IPS-20b (cell line): ENCODE results near the gene SLC10A7.

Experiments used
- H3K27ac ChIP-seq: one replicate; pipeline ENCODE4 v1.5.1; 2013; ENCODE audit warnings: low read length
- H3K27me3 ChIP-seq: 2 replicates; pipeline ENCODE4 v1.6.1; 2013; ENCODE audit warnings: mild to moderate bottlenecking, low read length, inconsistent platforms; ENCODE audit not compliant: insufficient read depth
- H3K36me3 ChIP-seq: 2 replicates; pipeline ENCODE4 v1.6.1; 2013; ENCODE audit warnings: low read depth, mild to moderate bottlenecking, inconsistent platforms, low read length, moderate library complexity; ENCODE audit not compliant: insufficient read depth
- H3K4me1 ChIP-seq: 2 replicates; pipeline ENCODE4 v1.6.1; 2013; ENCODE audit warnings: mild to moderate bottlenecking, control low read depth, inconsistent platforms, low read length, moderate library complexity; ENCODE audit not compliant: insufficient read depth
- H3K4me3 ChIP-seq: 2 replicates; pipeline ENCODE4 v1.5.1; 2013; ENCODE audit warnings: mild to moderate bottlenecking, low read length, inconsistent platforms
- H3K9ac ChIP-seq: 2 replicates; pipeline ENCODE4 v1.6.1; 2013; ENCODE audit warnings: low read depth, mild to moderate bottlenecking, inconsistent platforms, low read length, moderate library complexity
- H3K9me3 ChIP-seq: 2 replicates; pipeline ENCODE4 v1.6.1; 2013; ENCODE audit warnings: mild to moderate bottlenecking, low read depth, low read length, inconsistent platforms; ENCODE audit not compliant: insufficient read depth

SLC10A7 gene

GRCh38 chr4:146490106-146490505 lies 31.6 kb downstream of the SLC10A7 start:
- H3K36me3 ChIP-seq: no peaks in the 10 kb centered on the region
- no peaks in the 10 kb centered on the region for H3K4me1 ChIP-seq
- H3K27me3 ChIP-seq: no peaks in the 10 kb centered on the region
- H3K9me3 ChIP-seq: no peaks in the 10 kb centered on the region
- H3K27ac ChIP-seq: no peak overlapping the region
- no peak overlapping the region for H3K4me3 ChIP-seq
- no peak overlapping the region for H3K9ac ChIP-seq

- H3K27ac ChIP-seq: no peak overlapping the region
- H3K9me3 ChIP-seq: no peaks in the 10 kb centered on the region
- no peaks in the 10 kb centered on the region for H3K27me3 ChIP-seq
- no peaks in the 10 kb centered on the region for H3K4me1 ChIP-seq
- no peaks in the 10 kb centered on the region for H3K36me3 ChIP-seq
- no peak overlapping the region for H3K4me3 ChIP-seq
- H3K9ac ChIP-seq: no peak overlapping the region
Observed at GRCh38 chr4:146488495-146489174, 33.1 kb downstream of the SLC10A7 start.

GRCh38 chr4:146486565-146486964 lies 35.2 kb downstream of the SLC10A7 start:
- H3K36me3 ChIP-seq: no peaks in the 10 kb centered on the region
- H3K27ac ChIP-seq: no peak overlapping the region
- H3K27me3 ChIP-seq: no peaks in the 10 kb centered on the region
- H3K4me3 ChIP-seq: no peak overlapping the region
- H3K9me3 ChIP-seq: 0 out of 2 replicates have a peak, but pooled peaks cover 3% of the 10 kb centered on the region
- H3K4me1 ChIP-seq: no peaks in the 10 kb centered on the region
- no peak overlapping the region for H3K9ac ChIP-seq

GRCh38 chr4:146485968-146486367 lies 35.8 kb downstream of the SLC10A7 start:
- 0 out of 2 replicates have a peak, but pooled peaks cover 3% of the 10 kb centered on the region for H3K9me3 ChIP-seq
- H3K27me3 ChIP-seq: no peaks in the 10 kb centered on the region
- H3K4me3 ChIP-seq: no peak overlapping the region
- no peaks in the 10 kb centered on the region for H3K36me3 ChIP-seq
- H3K4me1 ChIP-seq: no peaks in the 10 kb centered on the region
- no peak overlapping the region for H3K27ac ChIP-seq
- no peak overlapping the region for H3K9ac ChIP-seq

DNA sequence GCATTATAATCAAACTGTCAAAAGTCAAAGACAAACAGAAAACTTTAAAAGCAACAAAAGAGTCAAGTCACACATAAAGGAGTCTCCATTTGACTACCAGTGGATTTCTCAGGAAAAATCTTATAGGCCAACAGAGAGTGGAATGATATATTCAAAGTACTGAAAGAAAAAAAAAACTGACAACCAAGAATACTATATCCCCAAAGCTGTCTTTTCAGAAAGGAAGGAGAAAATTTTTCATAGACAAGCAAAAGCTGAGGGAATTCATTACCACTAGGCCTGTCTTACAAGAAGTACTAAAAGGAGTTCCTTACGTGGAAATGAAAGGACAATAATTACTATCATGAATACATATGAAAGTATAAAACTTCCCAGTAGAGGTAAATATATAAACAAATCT lies 39.0 kb downstream of the SLC10A7 start:
- H3K4me3 ChIP-seq: no peak overlapping the region
- H3K27ac ChIP-seq: no peak overlapping the region
- H3K9ac ChIP-seq: no peak overlapping the region
- 0 out of 2 replicates have a peak, but pooled peaks cover 3% of the 10 kb centered on the region for H3K9me3 ChIP-seq
- no peaks in the 10 kb centered on the region for H3K36me3 ChIP-seq
- no peaks in the 10 kb centered on the region for H3K4me1 ChIP-seq
- H3K27me3 ChIP-seq: no peaks in the 10 kb centered on the region

- H3K27me3 ChIP-seq: no peaks in the 10 kb centered on the region
- no peak overlapping the region for H3K9ac ChIP-seq
- H3K4me1 ChIP-seq: no peaks in the 10 kb centered on the region
- H3K27ac ChIP-seq: no peak overlapping the region
- no peaks in the 10 kb centered on the region for H3K36me3 ChIP-seq
- H3K9me3 ChIP-seq: 0 out of 2 replicates have a peak, but pooled peaks cover 3% of the 10 kb centered on the region
- H3K4me3 ChIP-seq: no peak overlapping the region
Observed at GRCh38 chr4:146481246-146481645, 40.5 kb downstream of the SLC10A7 start.

GRCh38 chr4:146478009-146478408 lies 43.7 kb downstream of the SLC10A7 start:
- no peaks in the 10 kb centered on the region for H3K36me3 ChIP-seq
- H3K27me3 ChIP-seq: no peaks in the 10 kb centered on the region
- H3K4me3 ChIP-seq: no peak overlapping the region
- H3K9me3 ChIP-seq: 0 out of 2 replicates have a peak, but pooled peaks cover 3% of the 10 kb centered on the region
- no peak overlapping the region for H3K27ac ChIP-seq
- peaks cover under 1% of the 10 kb centered on the region; the same call in 1 of the 2 replicates for H3K4me1 ChIP-seq
- H3K9ac ChIP-seq: no peak overlapping the region

DNA sequence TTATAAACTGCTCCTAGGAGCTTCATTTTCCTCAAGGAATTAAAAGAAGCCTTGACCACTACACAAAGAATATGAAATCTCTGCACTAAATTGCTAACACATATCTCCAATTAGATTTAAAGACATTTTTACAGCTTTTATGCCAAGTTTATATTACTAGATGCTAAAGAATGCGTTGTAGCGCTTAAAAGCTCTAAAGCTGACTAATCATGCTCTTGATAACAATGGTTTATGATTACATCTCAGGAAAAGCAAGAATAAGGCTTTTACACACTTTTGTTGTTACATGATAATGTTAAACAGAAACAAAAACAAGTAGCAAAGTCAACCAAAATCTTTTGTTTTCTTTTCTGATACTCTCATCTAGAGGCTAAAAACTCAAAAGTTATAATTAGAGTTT lies 44.7 kb downstream of the SLC10A7 start:
- Histone ChIP-seq H3K9me3 (no peaks in the 10 kb centered on the region), H3K9ac (no peak overlapping the region), H3K27ac (no peak overlapping the region), H3K4me3 (no peak overlapping the region), H3K27me3 (no peaks in the 10 kb centered on the region), H3K4me1 (peaks cover 8% of the 10 kb centered on the region; the same call in 1 of the 2 replicates), H3K36me3 (no peaks in the 10 kb centered on the region)

GRCh38 chr4:146472404-146472803 lies 49.3 kb downstream of the SLC10A7 start:
- peak overlapping the region; percentile 37; the same call in 1 of the 2 replicates for H3K4me3 ChIP-seq
- H3K27ac ChIP-seq: no peak overlapping the region
- H3K4me1 ChIP-seq: peaks cover 12% of the 10 kb centered on the region; the same call in 1 of the 2 replicates
- no peaks in the 10 kb centered on the region for H3K36me3 ChIP-seq
- no peaks in the 10 kb centered on the region for H3K27me3 ChIP-seq
- H3K9ac ChIP-seq: no peak overlapping the region
- no peaks in the 10 kb centered on the region for H3K9me3 ChIP-seq

- Histone ChIP-seq H3K4me3 (no peak overlapping the region), H3K4me1 (peaks cover 12% of the 10 kb centered on the region; the same call in 1 of the 2 replicates), H3K27ac (no peak overlapping the region), H3K9me3 (no peaks in the 10 kb centered on the region), H3K36me3 (no peaks in the 10 kb centered on the region), H3K27me3 (no peaks in the 10 kb centered on the region), H3K9ac (no peak overlapping the region)
Observed at GRCh38 chr4:146470604-146471003, 51.1 kb downstream of the SLC10A7 start.

DNA sequence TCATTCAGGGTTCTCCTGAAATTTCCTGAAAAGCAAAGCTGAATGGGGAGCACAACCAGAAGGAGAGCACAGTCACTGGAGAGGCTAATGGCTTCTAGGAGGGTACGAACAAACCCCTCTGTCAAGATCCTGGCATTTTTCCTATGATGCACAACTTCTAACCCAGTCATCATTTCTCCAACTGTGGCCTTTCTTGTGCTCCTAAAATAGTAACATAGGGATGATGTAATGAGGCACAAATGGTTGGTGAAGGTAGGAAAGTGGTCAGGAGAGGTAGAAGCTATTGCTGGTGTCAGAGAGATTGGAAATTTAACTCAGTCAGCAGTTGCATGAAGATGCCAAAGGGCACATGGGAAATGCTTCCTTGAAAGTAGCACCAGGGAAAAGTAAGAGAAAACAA lies 52.7 kb downstream of the SLC10A7 start:
- Histone ChIP-seq H3K27me3 (no peaks in the 10 kb centered on the region), H3K4me3 (no peak overlapping the region), H3K9me3 (no peaks in the 10 kb centered on the region), H3K9ac (no peak overlapping the region), H3K27ac (no peak overlapping the region), H3K4me1 (peaks cover 12% of the 10 kb centered on the region; the same call in 1 of the 2 replicates), H3K36me3 (no peaks in the 10 kb centered on the region)

DNA sequence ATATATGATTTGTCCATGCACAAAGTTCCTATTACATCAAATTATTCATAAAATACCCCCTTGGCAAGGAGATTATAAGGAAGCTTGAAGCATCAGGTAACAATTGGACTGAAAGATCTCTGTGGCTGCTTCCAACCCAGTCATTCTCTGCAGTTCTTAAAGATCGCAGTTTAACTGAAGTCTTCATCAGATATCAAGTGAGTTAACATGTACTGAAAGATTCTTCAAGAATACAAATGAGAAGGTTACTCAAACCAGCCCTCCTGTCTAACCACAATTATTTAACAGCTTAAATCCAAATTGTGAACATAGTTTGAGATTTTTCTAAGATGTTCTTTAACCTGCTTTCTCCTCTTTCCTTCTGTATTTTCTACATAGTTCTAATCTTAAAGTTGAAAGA lies 56.1 kb downstream of the SLC10A7 start:
- Histone ChIP-seq H3K9ac (no peak overlapping the region), H3K36me3 (no peaks in the 10 kb centered on the region)

More for the DNA sequence above, 56.1 kb downstream of the SLC10A7 start:
- H3K4me3 ChIP-seq: no peak overlapping the region
- H3K27me3 ChIP-seq: no peaks in the 10 kb centered on the region
- no peaks in the 10 kb centered on the region for H3K4me1 ChIP-seq
- H3K27ac ChIP-seq: no peak overlapping the region
- no peaks in the 10 kb centered on the region for H3K9me3 ChIP-seq
